Measurements from ENCODE around the gene YEATS2.

DNA sequence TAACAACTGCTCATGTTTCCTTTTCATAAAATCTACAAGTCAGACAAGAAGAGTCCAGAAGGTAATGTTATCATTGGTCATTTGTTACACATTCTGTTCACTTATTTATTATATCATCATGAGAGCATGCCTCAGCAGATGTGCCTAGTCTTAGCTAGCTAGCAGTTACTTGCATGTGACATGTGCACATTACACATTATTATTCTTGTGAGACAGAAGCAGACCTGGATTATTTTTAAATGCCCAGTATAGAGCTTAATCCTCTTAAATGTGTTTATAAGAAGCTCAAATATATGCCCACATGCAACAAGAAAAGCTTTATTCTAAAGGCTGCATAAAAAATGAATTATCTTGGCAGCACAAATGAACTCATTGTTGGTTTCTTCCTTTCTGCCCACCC is 12.6 kb downstream of the YEATS2 start:
- TF ChIP-seq POLR2AphosphoS5 (IDR thresholded peaks at IDR 0.05; ENCODE audit: low read depth, low read length): no peak
- TF ChIP-seq, protein P1, sequence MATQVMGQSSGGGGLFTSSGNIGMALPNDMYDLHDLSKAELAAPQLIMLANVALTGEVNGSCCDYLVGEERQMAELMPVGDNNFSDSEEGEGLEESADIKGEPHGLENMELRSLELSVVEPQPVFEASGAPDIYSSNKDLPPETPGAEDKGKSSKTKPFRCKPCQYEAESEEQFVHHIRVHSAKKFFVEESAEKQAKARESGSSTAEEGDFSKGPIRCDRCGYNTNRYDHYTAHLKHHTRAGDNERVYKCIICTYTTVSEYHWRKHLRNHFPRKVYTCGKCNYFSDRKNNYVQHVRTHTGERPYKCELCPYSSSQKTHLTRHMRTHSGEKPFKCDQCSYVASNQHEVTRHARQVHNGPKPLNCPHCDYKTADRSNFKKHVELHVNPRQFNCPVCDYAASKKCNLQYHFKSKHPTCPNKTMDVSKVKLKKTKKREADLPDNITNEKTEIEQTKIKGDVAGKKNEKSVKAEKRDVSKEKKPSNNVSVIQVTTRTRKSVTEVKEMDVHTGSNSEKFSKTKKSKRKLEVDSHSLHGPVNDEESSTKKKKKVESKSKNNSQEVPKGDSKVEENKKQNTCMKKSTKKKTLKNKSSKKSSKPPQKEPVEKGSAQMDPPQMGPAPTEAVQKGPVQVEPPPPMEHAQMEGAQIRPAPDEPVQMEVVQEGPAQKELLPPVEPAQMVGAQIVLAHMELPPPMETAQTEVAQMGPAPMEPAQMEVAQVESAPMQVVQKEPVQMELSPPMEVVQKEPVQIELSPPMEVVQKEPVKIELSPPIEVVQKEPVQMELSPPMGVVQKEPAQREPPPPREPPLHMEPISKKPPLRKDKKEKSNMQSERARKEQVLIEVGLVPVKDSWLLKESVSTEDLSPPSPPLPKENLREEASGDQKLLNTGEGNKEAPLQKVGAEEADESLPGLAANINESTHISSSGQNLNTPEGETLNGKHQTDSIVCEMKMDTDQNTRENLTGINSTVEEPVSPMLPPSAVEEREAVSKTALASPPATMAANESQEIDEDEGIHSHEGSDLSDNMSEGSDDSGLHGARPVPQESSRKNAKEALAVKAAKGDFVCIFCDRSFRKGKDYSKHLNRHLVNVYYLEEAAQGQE (IDR thresholded peaks at IDR 0.05; ENCODE audit: insufficient read depth in 1 of 2, low read depth in 2 of 2, low read length in 2 of 2): no peak
- no peak for TF ChIP-seq TAF1 (IDR thresholded peaks at IDR 0.05; ENCODE audit: borderline replicate concordance, insufficient read depth, low read length)
- TF ChIP-seq SIN3A (IDR thresholded peaks at IDR 0.05; ENCODE audit: borderline replicate concordance, insufficient read depth, low read length): no peak
- TF ChIP-seq FOXP2 (optimal IDR thresholded peaks at IDR 0.05; ENCODE audit: borderline replicate concordance, extremely low read depth, extremely low read length, insufficient read depth): no peak

Data from PFSK-1 (cell line).